ENCODE data around the gene PRM3. TPM values are rescaled to one million over a fixed set of nuclear protein-coding genes. Genes with fewer than 3 reads are reported as not detected.

PRM3 gene
- total RNA-seq, 1 donor from 2014 or later = not detected

DNA sequence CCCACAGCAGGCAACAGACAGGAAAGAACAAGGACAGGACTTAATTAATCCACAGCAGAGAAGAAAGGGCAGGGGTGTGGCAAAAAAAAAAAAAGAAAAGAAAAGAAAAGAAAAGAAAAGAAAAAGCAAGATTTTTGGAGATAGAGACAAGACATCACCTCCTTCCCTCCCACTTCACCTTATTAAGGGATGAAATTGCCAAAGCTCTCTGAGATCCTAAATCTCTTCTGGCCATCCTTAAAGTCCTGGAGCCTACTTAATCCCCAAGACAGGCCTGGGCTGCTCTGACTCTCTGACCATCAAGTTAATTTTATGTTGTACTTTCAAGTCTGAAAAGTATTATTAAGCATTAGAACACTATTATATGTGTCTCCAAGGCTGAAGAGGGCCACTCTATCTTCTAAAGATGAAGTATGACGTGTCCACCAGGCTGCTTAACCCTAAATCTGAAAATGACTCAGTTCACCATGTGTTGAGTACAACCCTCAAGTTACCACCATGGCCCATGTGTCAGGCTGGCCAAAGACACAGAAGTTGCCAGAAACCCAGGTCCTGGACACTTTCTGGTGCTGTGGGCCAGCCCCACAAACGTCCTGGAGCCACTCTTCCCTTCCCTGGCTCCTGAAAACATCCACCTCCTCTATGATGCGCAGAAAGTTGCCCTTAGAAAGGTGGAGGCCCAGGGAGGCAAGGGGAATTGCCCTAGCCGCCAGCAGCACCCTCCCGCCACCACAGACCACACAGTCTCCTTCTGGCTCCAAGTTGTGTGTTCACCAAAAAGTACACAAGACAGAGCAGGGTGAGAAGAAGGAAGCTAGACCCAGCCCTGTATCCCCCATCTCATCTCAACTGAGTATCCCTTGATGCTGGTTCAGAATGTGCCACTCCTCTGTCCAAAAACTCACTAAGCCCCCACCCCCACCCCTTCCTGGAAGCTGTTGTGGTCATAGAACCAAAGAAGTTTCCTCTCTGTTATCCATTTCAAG lies 20.1 kb downstream of the PRM3 start:
- Histone ChIP-seq H3K36me3 (peaks cover 5% of the 10 kb centered on the region), H3K4me3 (peak overlapping the region; percentile 81), H3K27me3 (no peaks in the 10 kb centered on the region), H3K9me3 (no peaks in the 10 kb centered on the region), H3K27ac (no peak overlapping the region), H3K4me1 (peaks cover 21% of the 10 kb centered on the region)
- ATAC-seq (no peak), DNase-seq (no peak)
- intact Hi-C loops (cut with DNase I) = loop anchor here (5.0 kb wide), 1 partner anchor 281 kb away; no protein-coding TSS in a partner anchor
- no peak for TF ChIP-seq CTCF (IDR thresholded peaks at IDR 0.05)

DNA sequence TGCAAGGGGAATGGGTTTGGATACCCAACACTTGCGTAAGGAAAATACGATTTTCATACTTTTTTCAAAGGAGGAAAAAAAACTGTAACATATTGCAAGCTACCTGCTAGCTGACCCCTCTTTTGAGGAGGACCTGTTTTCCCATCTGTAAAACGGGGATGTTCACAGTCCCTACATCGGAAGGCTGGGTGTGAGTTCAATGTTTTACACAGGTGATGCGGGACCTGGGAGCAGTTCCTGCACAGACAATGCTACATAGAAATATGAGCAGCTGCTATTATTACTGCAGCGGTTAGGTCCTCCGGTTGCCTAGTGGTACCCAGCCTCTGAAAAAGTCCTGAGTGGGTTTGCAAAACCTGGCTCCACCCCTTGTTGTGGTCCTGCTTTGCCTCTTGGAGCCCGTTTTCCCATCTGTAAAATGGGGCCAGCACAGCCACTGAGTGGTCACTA lies 20.9 kb downstream of the PRM3 start:
- peaks cover 5% of the 10 kb centered on the region for H3K36me3 ChIP-seq
- H3K27ac ChIP-seq = no peak overlapping the region
- DNase-seq = no peak
- intact Hi-C loops (cut with DNase I) = loop anchor here (5.0 kb wide), 1 partner anchor 280 kb away; no protein-coding TSS in a partner anchor
- no peaks in the 10 kb centered on the region for H3K27me3 ChIP-seq
- no peaks in the 10 kb centered on the region for H3K9me3 ChIP-seq
- ATAC-seq = no peak
- H3K4me3 ChIP-seq = peak overlapping the region; percentile 4
- TF ChIP-seq CTCF (IDR thresholded peaks at IDR 0.05) = no peak
- H3K4me1 ChIP-seq = peaks cover 19% of the 10 kb centered on the region

- H3K36me3 ChIP-seq = peaks cover 5% of the 10 kb centered on the region
- DNase-seq = no peak
- no peak overlapping the region for H3K4me3 ChIP-seq
- H3K27me3 ChIP-seq = no peaks in the 10 kb centered on the region
- TF ChIP-seq CTCF (IDR thresholded peaks at IDR 0.05) = no peak
- H3K27ac ChIP-seq = no peak overlapping the region
- intact Hi-C loops (cut with DNase I) = loop anchor here (5.0 kb wide), 1 partner anchor 280 kb away; no protein-coding TSS in a partner anchor
- no peak for ATAC-seq
- peaks cover 13% of the 10 kb centered on the region for H3K4me1 ChIP-seq
- H3K9me3 ChIP-seq = no peaks in the 10 kb centered on the region
Observed at GRCh38 chr16:11251525-11252481, 21.6 kb downstream of the PRM3 start.

GRCh38 chr16:11250786-11251524 lies 22.5 kb downstream of the PRM3 start:
- DNase-seq = no peak
- intact Hi-C loops (cut with DNase I) = loop anchor here (5.0 kb wide), 1 partner anchor 279 kb away; no protein-coding TSS in a partner anchor
- no peaks in the 10 kb centered on the region for H3K27me3 ChIP-seq
- ATAC-seq = no peak
- H3K27ac ChIP-seq = no peak overlapping the region
- no peaks in the 10 kb centered on the region for H3K9me3 ChIP-seq
- H3K36me3 ChIP-seq = peaks cover 5% of the 10 kb centered on the region
- no peak for TF ChIP-seq CTCF (IDR thresholded peaks at IDR 0.05)
- no peak overlapping the region for H3K4me3 ChIP-seq
- H3K4me1 ChIP-seq = peaks cover 13% of the 10 kb centered on the region

Data from upper lobe of right lung (tissue), 1 donor.